HCT116 (cell line): ENCODE results near the gene TICAM2. TPM values are rescaled to one million over a fixed set of nuclear protein-coding genes. Genes with fewer than 3 reads are reported as not detected.

ENCODE experiments used
- ATAC-seq: fragments of 200-7000 bp; cut with Tn5 transposase; 2 replicates; pipeline ENCODE4 v1.9.1; 2020; ENCODE audit warnings: mild to moderate bottlenecking, moderate library complexity
- BruUV-seq: library from RNA; stranded (reverse); fragments of 400-500 nt; replicated peaks from 2 replicates; lab custom pipeline; 2021; lab: Mats Ljungman, UMichigan
- CTCF ChIA-PET: fragments of 300-600 bp; sonication (Branson Sonifier 250); formaldehyde crosslinking; loops from one replicate; lab custom pipeline; 2021; ENCODE audit warnings: antibody characterized with exemption; lab: Charles Lee
- POLR2A ChIA-PET: fragments of 300-600, 350-600 bp; sonication (Branson Sonifier 250); formaldehyde crosslinking; loops from one replicate; lab custom pipeline; 2021; ENCODE audit warnings: antibody characterized with exemption; lab: Charles Lee
- RAD21 ChIA-PET, 2 experiments: fragments of 300-600 bp; sonication (Branson Sonifier 250); formaldehyde crosslinking; loops; one replicate each; lab custom pipeline; 2023; ENCODE audit warnings: low total read pairs in 2 of 2; ENCODE audit not compliant: uncharacterized antibody in 2 of 2, unreplicated experiment in 2 of 2, low non-redundant PET in 1 of 2; lab: Charles Lee
- DNase-seq: peaks from one replicate; pipeline ENCODE4 v3.0.0-alpha.2; 2010; ENCODE audit warnings: low read depth, low spot score
- H2AFZ ChIP-seq: fragments of 200-600 bp; shearing (Covaris generic), sonication (generic); 2 replicates; pipeline ENCODE4 v1.6.1; 2017; ENCODE audit warnings: low read depth, mixed run types, mixed read lengths, antibody characterized with exemption, low read length; ENCODE audit not compliant: poor library complexity, severe bottlenecking
- H3K27ac ChIP-seq: 2 replicates; pipeline ENCODE4 v1.5.1; 2012; ENCODE audit warnings: low read depth, low read length
- H3K27me3 ChIP-seq: fragments of 200-600 bp; sonication (generic); 2 replicates; pipeline ENCODE4 v1.6.1; 2016; ENCODE audit warnings: mixed run types, low read length, mixed read lengths; ENCODE audit not compliant: insufficient read depth
- H3K36me3 ChIP-seq, 2 experiments: fragments of 200-500 bp in 1 of 2; fragments of 200-600 bp in 1 of 2; sonication (Bioruptor generic) in 1 of 2; sonication (generic) in 1 of 2; 2 replicates each; pipeline versions ENCODE4 v1.5.1 to v1.6.1; 2014 to 2016; ENCODE audit warnings: low read length in 2 of 2, inconsistent platforms in 1 of 2, mixed read lengths in 1 of 2, mixed run types in 1 of 2; ENCODE audit not compliant: insufficient read depth in 2 of 2, control insufficient read depth in 1 of 2
- H3K4me1 ChIP-seq, 2 experiments: fragments of 200-600 bp in 1 of 2; sonication (generic) in 1 of 2; 2 replicates each; pipeline versions ENCODE4 v1.5.1 to v1.6.1; 2012 to 2017; ENCODE audit warnings: low read length in 2 of 2, inconsistent platforms in 1 of 2, mild to moderate bottlenecking in 1 of 2, mixed read lengths in 1 of 2, mixed run types in 1 of 2, moderate library complexity in 1 of 2; ENCODE audit not compliant: insufficient read depth in 2 of 2, control insufficient read depth in 1 of 2
- H3K4me2 ChIP-seq: fragments of 200-600 bp; sonication (generic); 2 replicates; pipeline ENCODE4 v1.6.1; 2017; ENCODE audit warnings: mixed run types, low read length, mixed read lengths
- H3K4me3 ChIP-seq, 2 experiments: fragments of 200-600 bp in 1 of 2; sonication (generic) in 1 of 2; replicated peaks in 1 of 2; 2 replicates each; pipeline ENCODE4 v1.5.1; 2011 to 2016; ENCODE audit warnings: low read length in 2 of 2, control low read depth in 1 of 2, low read depth in 1 of 2, mild to moderate bottlenecking in 1 of 2, mixed read lengths in 1 of 2, mixed run types in 1 of 2
- H3K79me2 ChIP-seq: fragments of 200-600 bp; sonication (generic); 2 replicates; pipeline ENCODE4 v1.6.1; 2017; ENCODE audit warnings: mild to moderate bottlenecking, mixed run types, low read length, moderate library complexity, mixed read lengths; ENCODE audit not compliant: insufficient read depth
- H3K9ac ChIP-seq: fragments of 200-600 bp; sonication (generic); 2 replicates; pipeline ENCODE4 v1.6.1; 2016; ENCODE audit warnings: low read length, mixed read lengths
- H3K9me2 ChIP-seq: fragments of 200-600 bp; sonication (generic), shearing (Covaris generic); 2 replicates; pipeline ENCODE4 v1.6.1; 2017; ENCODE audit warnings: mixed run types, mild to moderate bottlenecking, moderate library complexity; ENCODE audit not compliant: insufficient read depth
- H3K9me3 ChIP-seq, 2 experiments: fragments of 200-500 bp in 1 of 2; fragments of 200-600 bp in 1 of 2; sonication (Bioruptor generic) in 1 of 2; sonication (generic) in 1 of 2; 2 replicates each; pipeline ENCODE4 v1.6.1; 2014 to 2017; ENCODE audit warnings: low read length in 2 of 2, mixed read lengths in 2 of 2, inconsistent platforms in 1 of 2, low read depth in 1 of 2, mild to moderate bottlenecking in 1 of 2, mixed run types in 1 of 2, moderate library complexity in 1 of 2; ENCODE audit not compliant: control insufficient read depth in 1 of 2, insufficient read depth in 1 of 2
- H4K20me1 ChIP-seq: fragments of 200-600 bp; sonication (generic), shearing (Covaris generic); 2 replicates; pipeline ENCODE4 v1.6.1; 2017; ENCODE audit warnings: mixed run types, mild to moderate bottlenecking, moderate library complexity; ENCODE audit not compliant: insufficient read depth
- ATF3 ChIP-seq: IDR thresholded peaks from 2 replicates; pipeline ENCODE4 v1.6.1; 2012
- CBX3 ChIP-seq: IDR thresholded peaks from 2 replicates; pipeline ENCODE4 v1.6.1; 2012; ENCODE audit warnings: low read depth
- CEBPB ChIP-seq: IDR thresholded peaks from 2 replicates; pipeline ENCODE4 v1.6.1; 2012; ENCODE audit warnings: low read depth
- CTCF ChIP-seq, 3 experiments: fragments of 200-600 bp in 1 of 3; sonication (generic) in 1 of 3; IDR thresholded peaks in 2 of 3; conservative IDR thresholded peaks in 1 of 3; 2 replicates each; pipeline ENCODE4 v1.5.1; 2012 to 2017; ENCODE audit warnings: low read depth in 2 of 3, low read length in 2 of 3, antibody characterized with exemption in 1 of 3, borderline replicate concordance in 1 of 3, control low read depth in 1 of 3, mild to moderate bottlenecking in 1 of 3, mixed read lengths in 1 of 3, mixed run types in 1 of 3, moderate library complexity in 1 of 3; ENCODE audit not compliant: insufficient read depth in 1 of 3
- EGR1 ChIP-seq: IDR thresholded peaks from 2 replicates; pipeline ENCODE4 v1.6.1; 2012; ENCODE audit warnings: low read depth
- EZH2 ChIP-seq: fragments of 200-600 bp; sonication (generic); IDR thresholded peaks from 2 replicates; pipeline ENCODE4 v1.6.1; 2017; ENCODE audit warnings: antibody characterized with exemption, mixed run types
- POLR2A ChIP-seq: IDR thresholded peaks from 2 replicates; pipeline ENCODE4 v1.7.0; 2011; ENCODE audit warnings: borderline replicate concordance; ENCODE audit not compliant: insufficient read depth, insufficient read length; ENCODE audit errors: extremely low read depth
- POLR2AphosphoS5 ChIP-seq: IDR thresholded peaks from 2 replicates; pipeline ENCODE4 v1.6.1; 2011; ENCODE audit warnings: mild to moderate bottlenecking, low read depth, low read length, moderate library complexity
- REST ChIP-seq: IDR thresholded peaks from 2 replicates; pipeline ENCODE4 v1.6.1; 2012; ENCODE audit warnings: low read depth
- SRF ChIP-seq: IDR thresholded peaks from 2 replicates; pipeline ENCODE4 v1.6.1; 2012; ENCODE audit warnings: low read depth
- TCF7L2 ChIP-seq: IDR thresholded peaks from 2 replicates; pipeline ENCODE4 v1.7.0; 2011; ENCODE audit warnings: borderline replicate concordance, inconsistent platforms; ENCODE audit not compliant: insufficient read depth, insufficient read length; ENCODE audit errors: extremely low read depth
- ZFX ChIP-seq: fragments of 450-650 bp; IDR thresholded peaks from 2 replicates; pipeline ENCODE4 v1.6.1; 2017
- ZNF274 ChIP-seq: fragments of 200-500 bp; sonication (Bioruptor generic); IDR thresholded peaks from 2 replicates; pipeline ENCODE4 v1.6.1; 2014; ENCODE audit warnings: mild to moderate bottlenecking, low read depth, low read length, inconsistent platforms
- intact Hi-C: fragments of 100-400 bp; cut with micrococcal nuclease; formaldehyde crosslinking; loops from 2 replicates; pipeline ENCODE4 v1.10.0; 2022
- total RNA-seq: library from RNA; stranded (reverse); gene quantifications from one replicate; pipeline ENCODE4 v1.2.1, GENCODE V29; 2021; ENCODE audit not compliant: unreplicated experiment

Gene TICAM2
- total RNA-seq, 1 experiment from 2014 or later: 2.9 TPM

GRCh38 chr5:115636008-115636407, 33.7 kb upstream of the TICAM2 start:
- H4K20me1 ChIP-seq: no peaks in the 10 kb centered on the region
- TF ChIP-seq ZNF274 (no peak), CTCF (IDR thresholded peaks at IDR 0.05 in 2 of 3, conservative IDR thresholded peaks at IDR 0.05 in 1 of 3; ENCODE audit: borderline replicate concordance in 1 of 3, insufficient read depth in 1 of 3, low read depth in 2 of 3, low read length in 2 of 3) (no peak), EGR1 (no peak), REST (no peak), POLR2A (no peak), ATF3 (no peak), CEBPB (no peak), CBX3 (no peak), POLR2AphosphoS5 (no peak), ZFX (no peak), EZH2 (no peak), TCF7L2 (no peak), SRF (no peak)
- no peak for ATAC-seq
- ChIA-PET RAD21 (no interaction called here), POLR2A (no interaction called here), CTCF (interaction anchor here (1.1 to 2.2 kb wide), 2 partner anchors 8 to 432 kb away, joined by 3 to 13 read pairs; no protein-coding TSS in a partner anchor)
- H3K79me2 ChIP-seq: no peaks in the 10 kb centered on the region
- no peaks in the 10 kb centered on the region for H3K36me3 ChIP-seq
- H3K4me2 ChIP-seq: no peak overlapping the region
- no peak overlapping the region for H3K4me3 ChIP-seq
- H3K9me2 ChIP-seq: no peaks in the 10 kb centered on the region
- H3K4me1 ChIP-seq: peaks cover 4 to 34% of the 10 kb centered on the region in 2 experiments; a peak in 3 of 4 replicates
- BruUV-seq: no TSS peak
- H2AFZ ChIP-seq: peak overlapping the region; percentile 1
- no peak for DNase-seq
- no peak overlapping the region for H3K9ac ChIP-seq
- intact Hi-C loops: no loop called here
- H3K9me3 ChIP-seq: no peaks in the 10 kb centered on the region
- H3K27ac ChIP-seq: no peak overlapping the region
- no peaks in the 10 kb centered on the region for H3K27me3 ChIP-seq
